ENCODE data around the gene IL37. TPM values are rescaled to one million over a fixed set of nuclear protein-coding genes. Genes with fewer than 3 reads are reported as not detected.
"Not testable (repeated sequence)": the region's sequence is repeated elsewhere in the genome, so short reads cannot be mapped to it uniquely, and the experiment has no call there.

The IL37 gene
- total and polyA plus RNA-seq, 4 donors = 1.4 TPM; not detected in 3

- whole genome bisulfite sequencing, 2 donors = 89 to 96% methylated on average over 5 of the region's 5 CpGs
- H3K4me3 ChIP-seq = no peak overlapping the region
- DNase-seq = no peak
- H3K36me3 ChIP-seq (ENCODE audit: control insufficient read depth in 4 of 4, insufficient read depth in 4 of 4, low read length in 4 of 4) = no peaks in the 10 kb centered on the region
- no peak overlapping the region for H3K27ac ChIP-seq (ENCODE audit: low read depth in 1 of 2, low read length in 1 of 2)
- H3K9me3 ChIP-seq (ENCODE audit: control insufficient read depth in 4 of 4, insufficient read depth in 3 of 4, low read length in 3 of 4) = no peaks in the 10 kb centered on the region
- no peak for TF ChIP-seq CTCF (IDR thresholded peaks at IDR 0.05; ENCODE audit: control extremely low read depth, extremely low read depth)
- no peaks in the 10 kb centered on the region for H3K4me1 ChIP-seq (ENCODE audit: control insufficient read depth in 5 of 5, insufficient read depth in 5 of 5, low read length in 5 of 5)
- no peak for ATAC-seq (ENCODE audit: insufficient read depth, low FRiP score)
- H3K27me3 ChIP-seq (ENCODE audit: control insufficient read depth in 3 of 3, insufficient read depth in 3 of 3, low read length in 2 of 3) = no peaks in the 10 kb centered on the region
- no peak overlapping the region for H3K9ac ChIP-seq (ENCODE audit: insufficient read depth in 1 of 2, low read length in 2 of 2)
Observed at GRCh38 chr2:112904883-112905282, 6.1 kb upstream of the IL37 start.

- 64 to 79% methylated on average over 2 of the region's 2 CpGs for WGBS, 2 donors
- no peak for DNase-seq
- no peak overlapping the region for H3K4me3 ChIP-seq
- H3K27ac ChIP-seq (ENCODE audit: low read depth in 1 of 2, low read length in 1 of 2) = no peak overlapping the region
- no peaks in the 10 kb centered on the region for H3K27me3 ChIP-seq (ENCODE audit: control insufficient read depth in 3 of 3, insufficient read depth in 3 of 3, low read length in 2 of 3)
- H3K36me3 ChIP-seq (ENCODE audit: control insufficient read depth in 4 of 4, insufficient read depth in 4 of 4, low read length in 4 of 4) = no peaks in the 10 kb centered on the region
- no peaks in the 10 kb centered on the region for H3K9me3 ChIP-seq (ENCODE audit: control insufficient read depth in 4 of 4, insufficient read depth in 3 of 4, low read length in 3 of 4)
- ATAC-seq (ENCODE audit: insufficient read depth, low FRiP score) = no peak
- TF ChIP-seq CTCF (IDR thresholded peaks at IDR 0.05; ENCODE audit: control extremely low read depth, extremely low read depth) = no peak
- H3K4me1 ChIP-seq (ENCODE audit: control insufficient read depth in 5 of 5, insufficient read depth in 5 of 5, low read length in 5 of 5) = no peaks in the 10 kb centered on the region
- no peak overlapping the region for H3K9ac ChIP-seq (ENCODE audit: insufficient read depth in 1 of 2, low read length in 2 of 2)
Observed at GRCh38 chr2:112906276-112906675, 4.7 kb upstream of the IL37 start.

- WGBS, 2 donors = 94 to 97% methylated on average over 12 of the region's 12 CpGs
- H3K4me3 ChIP-seq = no peak overlapping the region
- ATAC-seq (ENCODE audit: insufficient read depth, low FRiP score) = no peak
- DNase-seq = no peak
- H3K27me3 ChIP-seq (ENCODE audit: control insufficient read depth in 3 of 3, insufficient read depth in 3 of 3, low read length in 2 of 3) = no peaks in the 10 kb centered on the region
- no peak overlapping the region for H3K9ac ChIP-seq (ENCODE audit: insufficient read depth in 1 of 2, low read length in 2 of 2)
- no peak for TF ChIP-seq CTCF (IDR thresholded peaks at IDR 0.05; ENCODE audit: control extremely low read depth, extremely low read depth)
- no peak overlapping the region for H3K27ac ChIP-seq (ENCODE audit: low read depth in 1 of 2, low read length in 1 of 2)
- no peaks in the 10 kb centered on the region for H3K36me3 ChIP-seq (ENCODE audit: control insufficient read depth in 4 of 4, insufficient read depth in 4 of 4, low read length in 4 of 4)
- no peaks in the 10 kb centered on the region for H3K9me3 ChIP-seq (ENCODE audit: control insufficient read depth in 4 of 4, insufficient read depth in 3 of 4, low read length in 3 of 4)
- H3K4me1 ChIP-seq (ENCODE audit: control insufficient read depth in 5 of 5, insufficient read depth in 5 of 5, low read length in 5 of 5) = no peaks in the 10 kb centered on the region
Observed at GRCh38 chr2:112907001-112907949, 3.7 kb upstream of the IL37 start.

GRCh38 chr2:112908559-112908958, 2.4 kb upstream of the IL37 start:
- H3K4me3 ChIP-seq; H3K4me1 ChIP-seq (ENCODE audit: control insufficient read depth in 5 of 5, insufficient read depth in 5 of 5, low read length in 5 of 5); H3K36me3 ChIP-seq (ENCODE audit: control insufficient read depth in 4 of 4, insufficient read depth in 4 of 4, low read length in 4 of 4); H3K9ac ChIP-seq (ENCODE audit: insufficient read depth in 1 of 2, low read length in 2 of 2); H3K27ac ChIP-seq (ENCODE audit: low read depth in 1 of 2, low read length in 1 of 2); DNase-seq; ATAC-seq (ENCODE audit: insufficient read depth, low FRiP score); H3K9me3 ChIP-seq (ENCODE audit: control insufficient read depth in 4 of 4, insufficient read depth in 3 of 4, low read length in 3 of 4); H3K27me3 ChIP-seq (ENCODE audit: control insufficient read depth in 3 of 3, insufficient read depth in 3 of 3, low read length in 2 of 3): not testable (repeated sequence)
- 74 to 80% methylated on average over 2 of the region's 2 CpGs for WGBS, 2 donors
